ENCODE results near the gene LHFPL3. TPM values are rescaled to one million over a fixed set of nuclear protein-coding genes. Genes with fewer than 3 reads are reported as not detected.

The LHFPL3 gene
- total and polyA plus RNA-seq, 2 donors (not counting 3 experiments of a cell fraction or from before 2014, with no cell fraction given), result not detected

GRCh38 chr7:104551226-104551625 is 222.8 kb downstream of the LHFPL3 start:
- Histone ChIP-seq H3K4me3 (replicated peaks in 1 of 3; ENCODE audit: insufficient read depth in 1 of 3, low read depth in 1 of 3, low read length in 3 of 3) (no peak overlapping the region), H3K9me3 (replicated peaks; ENCODE audit: control insufficient read depth, insufficient read depth, low read length) (peaks cover 2% of the 10 kb centered on the region), H3K79me2 (ENCODE audit: control insufficient read depth, insufficient read depth, low read length) (no peaks in the 10 kb centered on the region), H3K4me2 (ENCODE audit: insufficient read depth, low read length) (no peak overlapping the region), H3K27ac (ENCODE audit: insufficient read depth, low read depth, low read length) (no peak overlapping the region), H3K36me3 (ENCODE audit: control insufficient read depth in 2 of 2, extremely low read depth in 1 of 2, insufficient read depth in 2 of 2, low read length in 2 of 2) (no peaks in the 10 kb centered on the region), H3K4me1 (ENCODE audit: control insufficient read depth, extremely low read depth, insufficient read depth, low read length) (no peaks in the 10 kb centered on the region), H3K27me3 (ENCODE audit: control insufficient read depth in 2 of 2, insufficient read depth in 2 of 2, low read length in 2 of 2) (no peaks in the 10 kb centered on the region), H4K20me1 (replicated peaks; ENCODE audit: control insufficient read depth, extremely low read depth, insufficient read depth, low read length) (no peaks in the 10 kb centered on the region), H2AFZ (ENCODE audit: low read depth, low read length) (no peak overlapping the region), H3K9me1 (replicated peaks; ENCODE audit: control insufficient read depth, extremely low read depth, insufficient read depth, low read length) (no peaks in the 10 kb centered on the region), H3K9ac (replicated peaks; ENCODE audit: extremely low read depth, insufficient read depth, low read length) (no peak overlapping the region)
- no peak for DNase-seq (ENCODE audit: low read depth, low spot score)
- CTCF ChIA-PET, result no interaction called here
- intact Hi-C loops (cut with micrococcal nuclease) (no loop called here), dilution Hi-C loops (cut with MboI; ENCODE audit: extremely low pct_ligation_motif_present, low sequenced_read_pairs) (no loop called here)
- TF ChIP-seq POLR2AphosphoS5 (IDR thresholded peaks at IDR 0.05; ENCODE audit: insufficient read depth, low read depth, low read length) (no peak), MAX (IDR thresholded peaks at IDR 0.05; ENCODE audit: insufficient read depth, insufficient read length) (no peak), JUN (IDR thresholded peaks at IDR 0.05; ENCODE audit: borderline replicate concordance, insufficient read depth, insufficient read length, low read depth) (no peak), POLR2A (IDR thresholded peaks at IDR 0.05; ENCODE audit: low read depth, low read length) (no peak), GATA2 (IDR thresholded peaks at IDR 0.05; ENCODE audit: insufficient read depth, insufficient read length, low read depth, low read length) (no peak), FOS (IDR thresholded peaks at IDR 0.05; ENCODE audit: borderline replicate concordance, insufficient read depth, low read length) (no peak), EZH2 (IDR thresholded peaks at IDR 0.05; ENCODE audit: borderline replicate concordance, low read depth, low read length, severe bottlenecking) (no peak)
- POLR2A ChIA-PET, result no interaction called here
- BruUV-seq (replicated peaks), result no TSS peak
- no peak for FAIRE-seq

GRCh38 chr7:104552102-104552501 is 223.7 kb downstream of the LHFPL3 start:
- Histone ChIP-seq H3K9me1 (replicated peaks; ENCODE audit: control insufficient read depth, extremely low read depth, insufficient read depth, low read length) (no peaks in the 10 kb centered on the region), H3K36me3 (ENCODE audit: control insufficient read depth in 2 of 2, extremely low read depth in 1 of 2, insufficient read depth in 2 of 2, low read length in 2 of 2) (no peaks in the 10 kb centered on the region), H4K20me1 (replicated peaks; ENCODE audit: control insufficient read depth, extremely low read depth, insufficient read depth, low read length) (no peaks in the 10 kb centered on the region), H3K9ac (replicated peaks; ENCODE audit: extremely low read depth, insufficient read depth, low read length) (no peak overlapping the region), H3K27ac (ENCODE audit: insufficient read depth, low read depth, low read length) (no peak overlapping the region), H2AFZ (ENCODE audit: low read depth, low read length) (no peak overlapping the region), H3K9me3 (replicated peaks; ENCODE audit: control insufficient read depth, insufficient read depth, low read length) (peaks cover 2% of the 10 kb centered on the region), H3K4me3 (replicated peaks in 1 of 3; ENCODE audit: insufficient read depth in 1 of 3, low read depth in 1 of 3, low read length in 3 of 3) (no peak overlapping the region), H3K4me1 (ENCODE audit: control insufficient read depth, extremely low read depth, insufficient read depth, low read length) (no peaks in the 10 kb centered on the region), H3K79me2 (ENCODE audit: control insufficient read depth, insufficient read depth, low read length) (no peaks in the 10 kb centered on the region), H3K27me3 (ENCODE audit: control insufficient read depth in 2 of 2, insufficient read depth in 2 of 2, low read length in 2 of 2) (no peaks in the 10 kb centered on the region), H3K4me2 (ENCODE audit: insufficient read depth, low read length) (no peak overlapping the region)
- TF ChIP-seq MAX (IDR thresholded peaks at IDR 0.05; ENCODE audit: insufficient read depth, insufficient read length) (no peak), EZH2 (IDR thresholded peaks at IDR 0.05; ENCODE audit: borderline replicate concordance, low read depth, low read length, severe bottlenecking) (no peak), POLR2A (IDR thresholded peaks at IDR 0.05; ENCODE audit: low read depth, low read length) (no peak), POLR2AphosphoS5 (IDR thresholded peaks at IDR 0.05; ENCODE audit: insufficient read depth, low read depth, low read length) (no peak), GATA2 (IDR thresholded peaks at IDR 0.05; ENCODE audit: insufficient read depth, insufficient read length, low read depth, low read length) (no peak), CTCF (IDR thresholded peaks at IDR 0.05; ENCODE audit: extremely low read depth in 1 of 2, insufficient read depth in 1 of 2, low read depth in 1 of 2, low read length in 2 of 2) (no peak), MYC (IDR thresholded peaks at IDR 0.05; ENCODE audit: low read depth, low read length) (no peak), JUN (IDR thresholded peaks at IDR 0.05; ENCODE audit: borderline replicate concordance, insufficient read depth, insufficient read length, low read depth) (no peak), FOS (IDR thresholded peaks at IDR 0.05; ENCODE audit: borderline replicate concordance, insufficient read depth, low read length) (no peak)
- BruUV-seq (replicated peaks), result no TSS peak
- dilution Hi-C loops (cut with MboI; ENCODE audit: extremely low pct_ligation_motif_present, low sequenced_read_pairs), result no loop called here
- ChIA-PET CTCF (no interaction called here), POLR2A (no interaction called here)
- DNase-seq (ENCODE audit: low read depth, low spot score) (peak; percentile 19), FAIRE-seq (no peak)
- intact Hi-C loops (cut with micrococcal nuclease), result no loop called here

All from endothelial cell of umbilical vein (primary cell).